Stomach (tissue), 9 donors: ENCODE results near the gene INSL3. TPM values are rescaled to one million over a fixed set of nuclear protein-coding genes. Genes with fewer than 3 reads are reported as not detected.

Source experiments
- DNase-seq, 2 donors: peaks; one replicate each; pipeline versions ENCODE4 v3.0.0 to v3.0.0-alpha.2; 2013 to 2019
- H3K27ac ChIP-seq, 5 donors: fragments of 200-600 bp in 4 of 5; sonication (generic) in 4 of 5; one replicate each; pipeline ENCODE4 v1.5.1; 2013 to 2019; ENCODE audit warnings: mild to moderate bottlenecking in 1 of 5, moderate library complexity in 1 of 5
- H3K27me3 ChIP-seq, 3 donors: fragments of 200-600 bp; sonication (generic); one replicate each; pipeline ENCODE4 v1.5.1; 2017 to 2019; ENCODE audit warnings: mixed run types in 1 of 3
- H3K36me3 ChIP-seq, 4 donors: fragments of 200-600 bp; sonication (generic); 1 replicate in 3 of 4; 2 replicates in 1 of 4; pipeline ENCODE4 v1.5.1; 2016 to 2019
- H3K4me1 ChIP-seq, 4 donors: fragments of 200-600 bp; sonication (generic); one replicate each; pipeline ENCODE4 v1.5.1; 2016 to 2019
- H3K4me3 ChIP-seq, 4 donors: fragments of 200-600 bp; sonication (generic) in 3 of 4; one replicate each; pipeline ENCODE4 v1.5.1; 2016 to 2019; ENCODE audit warnings: mild to moderate bottlenecking in 1 of 4
- H3K9me3 ChIP-seq, 4 donors: fragments of 200-600 bp; sonication (generic); one replicate each; pipeline ENCODE4 v1.5.1; 2016 to 2019
- EP300 ChIP-seq: sonication (generic); formaldehyde crosslinking; IDR thresholded peaks from one replicate; pipeline ENCODE4 v1.6.1; 2017; ENCODE audit warnings: antibody characterized with exemption
- POLR2A ChIP-seq, 4 donors: fragments of 450-650 bp; IDR thresholded peaks; one replicate each; pipeline ENCODE4 v1.6.1; 2016; ENCODE audit warnings: antibody characterized with exemption in 4 of 4, control low read depth in 2 of 4, mild to moderate bottlenecking in 1 of 4, moderate library complexity in 1 of 4
- POLR2AphosphoS5 ChIP-seq, 3 donors: sonication (generic); formaldehyde crosslinking; IDR thresholded peaks; one replicate each; pipeline ENCODE4 v1.6.1; 2016; ENCODE audit warnings: antibody characterized with exemption in 3 of 3
- WGBS, 5 donors: extraction: QIAGEN DNeasy Blood & Tissue Kit in 3 of 5; methylation state at CpG; one replicate each; pipeline versions ENCODE4 v1.1.5 to v1.1.7; 2013 to 2018; 5-methylcytosine and 5-hydroxymethylcytosine counted together
- intact Hi-C: fragments of 100-400 bp; cut with DNase I; formaldehyde crosslinking; loops from one replicate; pipeline ENCODE4 v1.15.1; 2023; ENCODE audit warnings: low total_unique reads
- polyA plus RNA-seq, 3 donors: library from polyadenylated mRNA; stranded (reverse); fragments of 200-250 nt; gene quantifications; one replicate each; pipeline ENCODE4 v1.2.3, GENCODE V29; 2013
- total RNA-seq, 5 donors: library from RNA; depleted of rRNA; stranded (reverse); fragments of >200 nt; gene quantifications; one replicate each; pipeline versions ENCODE4 v1.1.0 to v1.2.3, GENCODE V29; 2014 to 2016
- TF ChIP-seq, protein P1 (sequence below), 7 experiments: fragments of 450-650 bp in 4 of 7; fragments of 200-600 bp in 3 of 7; sonication (generic) in 3 of 7; IDR thresholded peaks; one replicate each; pipeline ENCODE4 v1.5.1; 2016 to 2019; ENCODE audit warnings: antibody characterized with exemption in 7 of 7, control low read depth in 2 of 7, mild to moderate bottlenecking in 1 of 7
- donor health status: healthy with polysubstance abuse.
- donor health status: Bipolar disorder and iron deficiency.
- donor health status: healthy.

The INSL3 gene
- total and polyA plus RNA-seq, 8 donors = 0.23 TPM; not detected in 7

DNA sequence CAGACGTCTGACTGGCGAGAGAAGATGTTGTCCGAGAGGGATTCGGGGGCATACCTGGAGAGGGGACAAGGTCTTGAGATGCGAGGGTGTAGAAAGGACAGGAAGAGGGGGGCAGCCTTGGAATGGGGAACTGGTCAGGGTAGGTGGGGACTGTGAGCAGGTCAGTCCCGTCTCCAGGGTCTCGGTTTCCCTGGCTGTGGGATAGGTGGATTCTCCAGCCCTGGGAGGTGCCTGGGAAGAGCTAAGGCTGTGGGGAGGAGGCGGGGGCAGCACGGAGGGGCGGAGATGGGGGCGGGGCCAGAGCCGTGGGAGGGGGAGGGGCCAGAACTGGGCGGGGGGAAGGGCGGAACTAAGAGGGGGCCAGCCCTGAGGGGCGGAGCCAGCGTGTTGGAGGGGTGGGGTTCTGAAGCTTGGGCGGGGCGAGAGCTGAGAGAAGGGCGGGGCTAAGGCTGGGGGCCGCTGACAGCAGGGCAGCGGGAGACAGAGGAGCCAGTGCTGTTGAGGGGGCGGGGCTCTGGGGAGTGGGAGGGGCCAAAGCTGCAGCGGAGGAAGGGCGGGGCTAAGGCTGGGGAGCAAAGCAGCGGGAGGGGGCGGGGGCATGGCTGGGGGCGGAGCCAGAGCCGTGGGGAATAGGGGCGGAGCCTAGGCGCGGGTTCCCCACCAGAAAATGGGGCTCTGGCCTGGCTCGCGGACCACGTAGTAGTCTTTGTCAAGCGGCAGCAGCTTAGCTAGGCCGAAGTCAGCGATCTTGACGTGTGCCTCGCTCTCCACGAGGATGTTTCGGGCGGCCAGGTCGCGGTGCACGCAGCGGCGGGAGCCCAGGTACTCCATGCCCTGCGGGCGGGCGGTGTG, 9.5 kb upstream of the INSL3 start:
- peak overlapping the region in 1 of 5 donors; percentile 4 for H3K27ac ChIP-seq
- H3K27me3 ChIP-seq = peaks cover 0 to 52% (median 3%) of the 10 kb centered on the region in 3 donors
- WGBS, 5 donors = 14 to 32% (median 27%) methylated on average over 36 to 50 of the region's 50 CpGs
- no peak for TF ChIP-seq POLR2AphosphoS5 (IDR thresholded peaks at IDR 0.05)
- TF ChIP-seq, protein P1, sequence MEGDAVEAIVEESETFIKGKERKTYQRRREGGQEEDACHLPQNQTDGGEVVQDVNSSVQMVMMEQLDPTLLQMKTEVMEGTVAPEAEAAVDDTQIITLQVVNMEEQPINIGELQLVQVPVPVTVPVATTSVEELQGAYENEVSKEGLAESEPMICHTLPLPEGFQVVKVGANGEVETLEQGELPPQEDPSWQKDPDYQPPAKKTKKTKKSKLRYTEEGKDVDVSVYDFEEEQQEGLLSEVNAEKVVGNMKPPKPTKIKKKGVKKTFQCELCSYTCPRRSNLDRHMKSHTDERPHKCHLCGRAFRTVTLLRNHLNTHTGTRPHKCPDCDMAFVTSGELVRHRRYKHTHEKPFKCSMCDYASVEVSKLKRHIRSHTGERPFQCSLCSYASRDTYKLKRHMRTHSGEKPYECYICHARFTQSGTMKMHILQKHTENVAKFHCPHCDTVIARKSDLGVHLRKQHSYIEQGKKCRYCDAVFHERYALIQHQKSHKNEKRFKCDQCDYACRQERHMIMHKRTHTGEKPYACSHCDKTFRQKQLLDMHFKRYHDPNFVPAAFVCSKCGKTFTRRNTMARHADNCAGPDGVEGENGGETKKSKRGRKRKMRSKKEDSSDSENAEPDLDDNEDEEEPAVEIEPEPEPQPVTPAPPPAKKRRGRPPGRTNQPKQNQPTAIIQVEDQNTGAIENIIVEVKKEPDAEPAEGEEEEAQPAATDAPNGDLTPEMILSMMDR (IDR thresholded peaks at IDR 0.05) = no peak
- TF ChIP-seq POLR2A (IDR thresholded peaks at IDR 0.05) = no peak
- no peak for TF ChIP-seq EP300
- intact Hi-C loops = no loop called here
- H3K4me1 ChIP-seq = peaks cover 0 to 22% (median 20%) of the 10 kb centered on the region in 4 donors
- peak; percentile 88 to 90 for DNase-seq
- no peaks in the 10 kb centered on the region for H3K9me3 ChIP-seq
- H3K4me3 ChIP-seq = peak overlapping the region; percentile 19 to 44 (median 30)
- peaks cover 0 to 55% (median 17%) of the 10 kb centered on the region in 4 donors for H3K36me3 ChIP-seq

DNA sequence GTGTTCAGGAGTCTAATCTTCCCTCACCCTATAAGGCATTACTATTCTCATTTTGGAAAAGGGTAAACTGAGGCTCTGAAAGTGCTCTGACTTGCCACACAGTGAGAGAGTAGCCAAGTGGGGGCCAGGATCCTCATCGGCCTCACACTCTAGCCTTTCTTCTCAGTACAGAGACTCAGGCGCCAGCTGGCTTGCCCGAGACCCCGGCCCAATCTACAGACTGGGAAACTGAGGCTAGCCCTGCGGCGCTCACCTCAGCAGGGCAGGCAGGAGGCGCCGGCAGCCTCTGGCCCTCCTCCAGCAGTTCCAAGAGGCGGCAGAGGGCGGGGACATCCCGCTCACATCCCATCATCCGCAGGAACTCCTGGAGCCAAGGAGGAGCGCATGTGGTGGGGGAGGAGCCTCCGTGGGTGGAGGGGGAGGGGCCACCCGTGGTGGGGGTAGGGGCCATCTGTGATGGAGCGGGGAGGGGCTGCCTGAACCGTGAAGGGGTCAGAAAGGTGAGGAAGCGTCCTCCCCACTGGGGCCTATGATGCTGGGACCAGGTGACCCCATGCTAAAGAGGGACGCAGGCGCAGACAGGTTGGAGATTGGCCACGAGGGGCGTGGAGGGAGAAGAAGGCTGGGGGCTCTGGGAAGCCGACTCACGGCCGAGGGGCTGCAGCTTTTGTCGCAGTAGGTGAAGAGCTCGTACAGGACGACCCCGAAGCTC, 8.7 kb upstream of the INSL3 start:
- Histone ChIP-seq H3K9me3 (no peaks in the 10 kb centered on the region), H3K36me3 (peaks cover 0 to 47% (median 16%) of the 10 kb centered on the region in 4 donors), H3K4me3 (peak overlapping the region in 3 of 4 donors; percentile 16 to 38 (median 29)), H3K4me1 (peaks cover 0 to 22% (median 20%) of the 10 kb centered on the region in 4 donors), H3K27me3 (peaks cover 0 to 58% (median 3%) of the 10 kb centered on the region in 3 donors), H3K27ac (peak overlapping the region in 1 of 5 donors; percentile 4)
- intact Hi-C loops = no loop called here
- TF ChIP-seq EP300 = no peak
- TF ChIP-seq, protein P1 (IDR thresholded peaks at IDR 0.05) = no peak
- DNase-seq = peak in 1 of 2 donors; percentile 66
- 19 to 44% (median 23%) methylated on average over 23 to 29 of the region's 29 CpGs for WGBS, 5 donors

DNA sequence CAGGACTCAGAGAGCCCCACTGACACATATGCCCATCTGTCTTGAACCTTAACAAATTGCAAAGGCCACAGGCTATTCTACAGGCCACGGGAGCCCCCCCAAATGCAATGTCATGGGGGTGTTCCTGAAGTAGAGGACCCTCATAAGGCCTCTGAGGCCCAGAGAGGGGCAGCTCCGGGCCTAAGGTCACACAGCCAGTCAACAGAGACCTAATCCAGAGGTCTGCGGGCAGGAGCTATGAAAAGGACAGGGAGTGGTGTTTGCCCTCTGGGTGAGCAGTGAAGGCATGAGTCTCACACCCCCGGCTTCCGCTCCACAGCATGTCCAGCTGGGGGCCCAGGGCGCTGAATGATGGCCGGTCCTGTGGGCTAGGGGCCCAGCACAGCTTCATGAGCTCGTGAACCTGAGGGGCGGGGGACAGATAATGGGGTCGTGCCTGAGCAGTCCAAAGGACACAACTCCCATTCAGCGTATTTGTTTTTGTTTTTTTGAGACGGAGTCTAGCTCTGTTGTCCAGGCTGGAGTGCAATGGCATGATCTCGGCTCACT, 5.3 kb upstream of the INSL3 start:
- Histone ChIP-seq H3K4me3 (no peak overlapping the region), H3K36me3 (peaks cover 0 to 23% (median 8%) of the 10 kb centered on the region in 4 donors), H3K4me1 (peaks cover 0 to 20% (median 18%) of the 10 kb centered on the region in 4 donors), H3K27ac (no peak overlapping the region), H3K27me3 (peaks cover 0 to 62% (median 3%) of the 10 kb centered on the region in 3 donors), H3K9me3 (no peaks in the 10 kb centered on the region)
- TF ChIP-seq POLR2A (IDR thresholded peaks at IDR 0.05) (no peak), EP300 (no peak), POLR2AphosphoS5 (IDR thresholded peaks at IDR 0.05) (no peak)
- TF ChIP-seq, protein P1 (IDR thresholded peaks at IDR 0.05) = no peak
- 63 to 87% (median 72%) methylated on average over 13 of the region's 13 CpGs for WGBS, 5 donors
- intact Hi-C loops = no loop called here
- DNase-seq = no peak

DNA sequence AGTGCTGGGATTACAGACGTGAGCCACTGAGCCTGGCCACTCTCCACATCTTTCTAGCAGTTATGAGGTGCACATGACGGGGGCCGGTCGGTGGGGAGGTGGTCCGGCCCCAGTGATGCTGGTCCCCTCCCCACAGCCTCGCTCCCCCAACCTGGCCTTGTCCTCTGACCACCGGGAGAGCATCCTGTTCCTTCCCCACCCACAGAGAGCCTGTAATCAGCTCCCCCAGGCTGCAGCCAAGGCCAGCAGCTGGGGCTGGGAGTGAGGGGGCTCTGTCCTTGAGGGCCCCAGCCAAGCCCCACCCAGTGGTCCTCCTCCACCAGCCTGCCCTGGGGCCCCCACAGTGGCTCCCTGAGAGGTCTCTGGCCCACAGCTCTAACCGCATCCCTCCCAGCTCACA, 3.0 kb upstream of the INSL3 start:
- 57 to 76% (median 63%) methylated on average over 4 to 8 of the region's 8 CpGs for WGBS, 5 donors
- Histone ChIP-seq H3K27ac (no peak overlapping the region), H3K36me3 (peaks cover 0 to 4% (median 0%) of the 10 kb centered on the region in 4 donors), H3K9me3 (no peaks in the 10 kb centered on the region), H3K4me3 (no peak overlapping the region), H3K27me3 (peaks cover 0 to 40% (median 0%) of the 10 kb centered on the region in 3 donors), H3K4me1 (no peaks in the 10 kb centered on the region)
- TF ChIP-seq POLR2A (IDR thresholded peaks at IDR 0.05) = no peak
- no peak for DNase-seq
- intact Hi-C loops = no loop called here
